ENCODE results near the gene COBL. TPM values are rescaled to one million over a fixed set of nuclear protein-coding genes. Genes with fewer than 3 reads are reported as not detected.

Gene COBL
- total RNA-seq, 2 donors from 2014 or later: 1.4 to 1.6 TPM

- TF ChIP-seq, protein P1, sequence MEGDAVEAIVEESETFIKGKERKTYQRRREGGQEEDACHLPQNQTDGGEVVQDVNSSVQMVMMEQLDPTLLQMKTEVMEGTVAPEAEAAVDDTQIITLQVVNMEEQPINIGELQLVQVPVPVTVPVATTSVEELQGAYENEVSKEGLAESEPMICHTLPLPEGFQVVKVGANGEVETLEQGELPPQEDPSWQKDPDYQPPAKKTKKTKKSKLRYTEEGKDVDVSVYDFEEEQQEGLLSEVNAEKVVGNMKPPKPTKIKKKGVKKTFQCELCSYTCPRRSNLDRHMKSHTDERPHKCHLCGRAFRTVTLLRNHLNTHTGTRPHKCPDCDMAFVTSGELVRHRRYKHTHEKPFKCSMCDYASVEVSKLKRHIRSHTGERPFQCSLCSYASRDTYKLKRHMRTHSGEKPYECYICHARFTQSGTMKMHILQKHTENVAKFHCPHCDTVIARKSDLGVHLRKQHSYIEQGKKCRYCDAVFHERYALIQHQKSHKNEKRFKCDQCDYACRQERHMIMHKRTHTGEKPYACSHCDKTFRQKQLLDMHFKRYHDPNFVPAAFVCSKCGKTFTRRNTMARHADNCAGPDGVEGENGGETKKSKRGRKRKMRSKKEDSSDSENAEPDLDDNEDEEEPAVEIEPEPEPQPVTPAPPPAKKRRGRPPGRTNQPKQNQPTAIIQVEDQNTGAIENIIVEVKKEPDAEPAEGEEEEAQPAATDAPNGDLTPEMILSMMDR (IDR thresholded peaks at IDR 0.05): no peak
- H3K4me3 ChIP-seq: no peak overlapping the region
- H3K9me3 ChIP-seq: no peaks in the 10 kb centered on the region
- ATAC-seq (ENCODE audit: insufficient number of reproducible peaks, low FRiP score, low read depth) (no peak), DNase-seq (ENCODE audit: low spot score) (no peak)
- no peak overlapping the region for H3K27ac ChIP-seq
- no peaks in the 10 kb centered on the region for H3K4me1 ChIP-seq (ENCODE audit: control insufficient read depth in 1 of 2, low read depth in 2 of 2)
- H3K27me3 ChIP-seq (replicated peaks; ENCODE audit: insufficient read depth): no peaks in the 10 kb centered on the region
- H3K36me3 ChIP-seq: no peaks in the 10 kb centered on the region
Observed at GRCh38 chr7:51250512-51250911, 66.1 kb downstream of the COBL start.

DNA sequence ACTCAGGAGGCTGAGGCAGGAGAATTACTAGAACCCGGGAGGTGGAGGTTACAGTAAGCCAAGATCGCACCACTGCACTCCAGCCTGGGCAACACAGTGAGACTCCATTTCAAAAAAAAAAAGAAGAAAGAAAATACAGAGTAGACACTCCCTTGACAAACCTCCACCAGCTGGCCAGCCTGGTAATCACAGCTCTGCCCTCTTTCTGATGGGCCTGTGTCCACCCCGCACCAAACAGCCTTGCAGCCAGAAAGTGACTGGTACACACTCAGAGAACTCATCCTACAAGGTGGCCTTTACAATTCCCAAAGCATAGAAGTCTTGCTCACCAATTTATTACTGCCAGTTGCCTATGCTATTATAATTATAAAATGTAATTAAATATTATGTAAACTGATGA lies 66.6 kb downstream of the COBL start:
- TF ChIP-seq, protein P1 (IDR thresholded peaks at IDR 0.05): no peak
- H3K27ac ChIP-seq: no peak overlapping the region
- H3K4me1 ChIP-seq (ENCODE audit: control insufficient read depth in 1 of 2, low read depth in 2 of 2): no peaks in the 10 kb centered on the region
- no peak overlapping the region for H3K4me3 ChIP-seq
- no peaks in the 10 kb centered on the region for H3K36me3 ChIP-seq
- DNase-seq (ENCODE audit: low spot score): no peak
- no peak for ATAC-seq (ENCODE audit: insufficient number of reproducible peaks, low FRiP score, low read depth)
- no peaks in the 10 kb centered on the region for H3K27me3 ChIP-seq (replicated peaks; ENCODE audit: insufficient read depth)
- H3K9me3 ChIP-seq: no peaks in the 10 kb centered on the region

- Histone ChIP-seq H3K4me1 (ENCODE audit: control insufficient read depth in 1 of 2, low read depth in 2 of 2) (no peaks in the 10 kb centered on the region), H3K4me3 (no peak overlapping the region), H3K9me3 (no peaks in the 10 kb centered on the region), H3K36me3 (no peaks in the 10 kb centered on the region), H3K27ac (no peak overlapping the region), H3K27me3 (replicated peaks; ENCODE audit: insufficient read depth) (no peaks in the 10 kb centered on the region)
- DNase-seq (ENCODE audit: low spot score): no peak
- ATAC-seq (ENCODE audit: insufficient number of reproducible peaks, low FRiP score, low read depth): no peak
- TF ChIP-seq, protein P1 (IDR thresholded peaks at IDR 0.05): no peak
Observed at GRCh38 chr7:51249187-51249945, 67.2 kb downstream of the COBL start.

DNA sequence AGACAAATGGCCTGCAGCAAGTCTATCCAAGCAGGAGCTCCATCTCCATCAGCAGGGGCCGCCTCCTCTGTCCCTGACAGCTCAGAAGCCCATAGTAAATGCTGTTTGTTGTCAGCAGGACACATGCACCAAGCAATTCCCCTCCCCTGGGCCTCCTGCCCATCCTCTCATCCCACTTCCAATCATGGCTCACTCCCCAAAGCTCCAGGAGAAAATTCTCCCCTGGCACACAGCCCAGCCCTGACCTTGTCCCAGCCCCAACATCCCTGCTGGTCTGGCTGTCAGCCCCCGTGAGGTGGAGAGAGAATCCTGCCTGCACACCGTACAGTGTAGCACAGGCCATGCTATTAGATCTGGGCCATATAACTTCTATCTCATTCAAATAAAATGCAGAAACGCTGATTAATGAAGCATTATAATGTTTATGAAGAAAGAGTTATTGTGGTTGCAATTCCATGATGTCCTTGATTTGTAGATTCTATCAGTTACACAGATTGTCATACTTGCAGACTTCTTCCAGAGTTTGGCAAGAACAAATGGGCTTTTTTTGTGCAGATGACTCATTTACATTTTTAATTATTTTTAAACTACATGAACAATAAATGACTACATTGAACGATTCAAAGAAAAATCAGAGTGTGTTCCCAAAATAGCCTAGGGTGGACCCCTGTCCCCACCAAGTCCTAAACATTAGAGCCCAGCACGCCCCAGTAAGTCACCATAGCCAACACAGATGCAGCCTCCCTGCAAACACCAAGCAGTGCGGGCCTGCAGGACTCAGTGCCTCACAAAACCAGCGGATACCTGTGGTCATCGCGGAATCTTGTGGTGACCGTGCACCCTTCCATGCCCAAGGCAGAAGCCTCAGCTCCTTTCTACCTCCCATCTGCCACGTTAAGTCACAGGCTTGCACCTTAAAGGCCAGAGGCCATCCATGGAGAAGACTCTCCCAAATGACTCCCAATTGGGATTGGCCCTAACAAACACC lies 70.1 kb downstream of the COBL start:
- no peak for ATAC-seq (ENCODE audit: insufficient number of reproducible peaks, low FRiP score, low read depth)
- Histone ChIP-seq H3K27me3 (replicated peaks; ENCODE audit: insufficient read depth) (no peaks in the 10 kb centered on the region), H3K36me3 (no peaks in the 10 kb centered on the region), H3K4me1 (ENCODE audit: control insufficient read depth in 1 of 2, low read depth in 2 of 2) (no peaks in the 10 kb centered on the region), H3K4me3 (no peak overlapping the region), H3K27ac (no peak overlapping the region), H3K9me3 (no peaks in the 10 kb centered on the region)
- no peak for DNase-seq (ENCODE audit: low spot score)
- TF ChIP-seq, protein P1 (IDR thresholded peaks at IDR 0.05): no peak

DNA sequence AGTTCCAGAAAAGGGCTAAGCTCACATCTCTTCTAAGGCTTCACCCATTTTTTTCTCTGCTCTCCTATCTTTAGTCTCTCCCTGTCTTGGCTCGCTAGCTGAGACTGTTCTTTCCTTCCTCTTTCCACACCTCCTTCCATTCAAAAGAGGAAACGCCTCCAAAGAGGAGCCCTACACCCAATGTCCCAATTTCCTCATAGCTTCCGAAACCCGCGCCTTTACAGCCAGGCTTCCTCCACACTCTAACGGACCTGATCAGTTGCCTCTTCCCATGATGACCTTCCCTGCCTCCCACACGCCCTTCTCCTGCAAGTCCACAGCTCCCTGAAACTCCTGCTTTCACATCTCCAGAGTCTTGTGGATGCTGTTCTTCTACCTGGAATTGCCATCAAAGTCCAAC lies 71.7 kb downstream of the COBL start:
- ATAC-seq (ENCODE audit: insufficient number of reproducible peaks, low FRiP score, low read depth): no peak
- DNase-seq (ENCODE audit: low spot score): no peak
- TF ChIP-seq, protein P1 (IDR thresholded peaks at IDR 0.05): no peak

More for the DNA sequence above, 71.7 kb downstream of the COBL start:
- no peaks in the 10 kb centered on the region for H3K4me1 ChIP-seq (ENCODE audit: control insufficient read depth in 1 of 2, low read depth in 2 of 2)
- H3K9me3 ChIP-seq: no peaks in the 10 kb centered on the region
- H3K27me3 ChIP-seq (replicated peaks; ENCODE audit: insufficient read depth): no peaks in the 10 kb centered on the region
- H3K36me3 ChIP-seq: no peaks in the 10 kb centered on the region
- no peak overlapping the region for H3K4me3 ChIP-seq
- H3K27ac ChIP-seq: no peak overlapping the region

Data from thoracic aorta (tissue), 2 donors.